CD4-positive, CD25-positive, alpha-beta regulatory T cell (primary cell): ENCODE measurements around the gene TMEM132C. TPM values are rescaled to one million over a fixed set of nuclear protein-coding genes. Genes with fewer than 3 reads are reported as not detected.

ENCODE experiments used
- ATAC-seq, 2 donors: fragments of 150-1000 bp; cut with Tn5 transposase; one replicate each; pipeline ENCODE4 v1.10.0; 2021; ENCODE audit warnings: low read depth in 2 of 2, moderate number of reproducible peaks in 2 of 2, moderate library complexity in 1 of 2
- DNase-seq, 3 donors: peaks; one replicate each; pipeline versions ENCODE4 v3.0.0 to v3.0.0-alpha.2; 2012 to 2022; ENCODE audit warnings: mixed read lengths in 1 of 3
- H3K27ac ChIP-seq: one replicate; pipeline ENCODE4 v1.7.0; 2013; ENCODE audit warnings: mild to moderate bottlenecking, low read length; ENCODE audit not compliant: insufficient read depth, poor library complexity, severe bottlenecking
- H3K27me3 ChIP-seq: one replicate; pipeline ENCODE4 v1.7.0; 2013; ENCODE audit warnings: low read length; ENCODE audit not compliant: control insufficient read depth, insufficient read depth
- H3K36me3 ChIP-seq: one replicate; pipeline ENCODE4 v1.7.0; 2013; ENCODE audit warnings: mild to moderate bottlenecking, low read length, moderate library complexity; ENCODE audit not compliant: control insufficient read depth, insufficient read depth
- H3K4me1 ChIP-seq: 2 replicates; pipeline ENCODE4 v1.7.0; 2013; ENCODE audit warnings: mild to moderate bottlenecking, low read length; ENCODE audit not compliant: insufficient read depth, control insufficient read depth, poor library complexity, severe bottlenecking
- H3K4me3 ChIP-seq: one replicate; pipeline ENCODE4 v1.7.0; 2013; ENCODE audit warnings: low read depth, mild to moderate bottlenecking, low read length, moderate library complexity
- H3K9me3 ChIP-seq, 2 experiments: 1 replicate in 1 of 2; 2 replicates in 1 of 2; pipeline ENCODE4 v1.7.0; 2013; ENCODE audit warnings: low read length in 2 of 2, mild to moderate bottlenecking in 1 of 2, moderate library complexity in 1 of 2; ENCODE audit not compliant: control insufficient read depth in 2 of 2
- H3K27ac Mint-ChIP-seq, 3 donors: one replicate each; pipeline ENCODE4 v1.8.0; 2020 to 2022; ENCODE audit warnings: mild to moderate bottlenecking in 3 of 3, mixed read lengths in 3 of 3, moderate library complexity in 2 of 3
- H3K27me3 Mint-ChIP-seq: one replicate; pipeline ENCODE4 v1.8.0; 2022; ENCODE audit warnings: mild to moderate bottlenecking, mixed read lengths
- H3K36me3 Mint-ChIP-seq: one replicate; pipeline ENCODE4 v1.8.0; 2020; ENCODE audit warnings: mixed read lengths
- H3K4me1 Mint-ChIP-seq, 4 donors: one replicate each; pipeline ENCODE4 v1.8.0; 2020 to 2022; ENCODE audit warnings: mixed read lengths in 4 of 4, mild to moderate bottlenecking in 1 of 4
- H3K4me3 Mint-ChIP-seq, 4 donors: one replicate each; pipeline ENCODE4 v1.8.0; 2020 to 2022; ENCODE audit warnings: mild to moderate bottlenecking in 4 of 4, mixed read lengths in 4 of 4, moderate library complexity in 3 of 4
- H3K9me3 Mint-ChIP-seq, 7 donors: one replicate each; pipeline ENCODE4 v1.8.0; 2020 to 2022; ENCODE audit warnings: mixed read lengths in 7 of 7, mild to moderate bottlenecking in 3 of 7, moderate library complexity in 2 of 7
- polyA plus RNA-seq, 4 donors: library from polyadenylated mRNA; unstranded; fragments of 300-500 nt; fragmentation: Illumina TruSeq; gene quantifications; one replicate each; pipeline ENCODE4 v1.2.3, GENCODE V29; 2021
- total RNA-seq: library from RNA; stranded (reverse); gene quantifications from one replicate; pipeline ENCODE4 v1.2.3, GENCODE V29; 2022

TMEM132C gene
- total and polyA plus RNA-seq, 5 donors from 2014 or later: 0.06 TPM; not detected in 4

DNA sequence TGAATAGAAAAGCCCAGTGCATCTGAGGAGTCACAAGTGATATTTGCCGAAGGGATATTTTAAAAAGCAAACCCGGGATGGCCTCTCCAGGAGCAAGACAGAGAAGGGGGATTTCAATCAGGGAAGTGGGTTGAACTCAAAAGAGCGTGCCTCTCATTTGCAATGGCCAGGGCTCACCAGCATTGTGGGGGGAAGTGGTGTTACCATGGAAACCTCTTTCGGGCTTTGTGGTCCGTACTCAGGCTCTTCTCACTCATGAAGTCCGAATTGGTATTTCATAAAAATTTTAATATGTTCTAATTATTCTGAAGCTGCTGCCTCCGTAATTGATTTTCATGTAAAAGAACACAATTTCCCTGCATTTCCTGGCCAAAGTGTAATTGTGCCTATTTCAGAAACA, 476.9 kb downstream of the TMEM132C start:
- Histone ChIP-seq H3K9me3 (no peaks in the 10 kb centered on the region), H3K27me3 (no peaks in the 10 kb centered on the region), H3K4me3 (no peak overlapping the region), H3K36me3 (no peaks in the 10 kb centered on the region), H3K4me1 (no peaks in the 10 kb centered on the region), H3K27ac (no peak overlapping the region)
- Mint-ChIP-seq H3K27ac (no peak overlapping the region), H3K9me3 (peaks cover 0 to 7% (median 5%) of the 10 kb centered on the region in 7 donors), H3K4me3 (no peak overlapping the region), H3K36me3 (no peaks in the 10 kb centered on the region), H3K4me1 (no peaks in the 10 kb centered on the region), H3K27me3 (peaks cover 7% of the 10 kb centered on the region)
- no peak for ATAC-seq
- DNase-seq: no peak

DNA sequence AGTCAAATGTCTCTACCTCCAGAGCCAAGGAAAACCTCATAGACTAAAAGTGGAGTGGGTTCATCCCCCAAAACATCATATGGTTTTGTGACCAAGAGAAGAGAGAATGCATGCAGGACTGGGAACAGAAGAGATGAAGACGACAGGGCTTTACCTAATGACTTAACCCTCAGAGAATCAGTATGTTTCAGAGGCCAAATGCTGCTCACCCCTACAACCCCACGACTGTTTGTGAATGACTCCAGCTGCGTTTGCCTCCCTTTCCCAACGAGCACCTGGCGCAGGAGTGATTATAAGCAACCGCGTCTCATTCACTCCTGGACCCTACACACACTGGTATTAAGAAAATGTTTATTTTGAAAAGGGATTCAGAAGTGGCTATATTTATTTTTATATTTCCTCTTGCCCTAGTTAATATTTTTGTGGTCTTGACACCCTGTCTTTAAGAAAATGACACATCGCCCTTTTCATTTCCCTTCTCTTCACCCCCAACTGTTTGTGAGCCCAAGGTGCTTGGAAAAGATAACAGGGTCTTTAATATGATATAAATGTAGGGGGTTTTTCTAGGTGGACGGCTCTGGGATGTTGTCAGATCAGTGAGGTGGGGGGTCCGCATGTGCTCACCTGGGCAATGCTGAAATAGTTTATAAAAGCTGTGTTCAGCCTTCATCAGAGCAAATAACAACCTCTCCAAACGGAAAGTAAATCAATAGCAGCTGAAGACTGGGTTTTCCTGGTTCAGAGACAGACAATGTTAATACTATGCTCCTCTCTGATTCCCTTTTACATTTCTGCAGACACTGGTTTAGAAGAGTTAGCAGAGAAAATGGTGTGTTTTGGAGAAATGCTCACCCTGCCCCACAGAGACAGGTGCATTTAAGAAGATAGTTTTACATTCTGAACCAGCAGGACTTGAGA, 479.1 kb downstream of the TMEM132C start:
- Mint-ChIP-seq H3K36me3 (no peaks in the 10 kb centered on the region), H3K27ac (no peak overlapping the region), H3K4me1 (no peaks in the 10 kb centered on the region), H3K4me3 (no peak overlapping the region), H3K9me3 (no peaks in the 10 kb centered on the region), H3K27me3 (peaks cover 10% of the 10 kb centered on the region)
- ATAC-seq: no peak
- no peaks in the 10 kb centered on the region for H3K27me3 ChIP-seq
- H3K27ac ChIP-seq: no peak overlapping the region
- no peaks in the 10 kb centered on the region for H3K4me1 ChIP-seq
- H3K4me3 ChIP-seq: no peak overlapping the region
- DNase-seq: no peak
- H3K9me3 ChIP-seq: no peaks in the 10 kb centered on the region
- no peaks in the 10 kb centered on the region for H3K36me3 ChIP-seq

DNA sequence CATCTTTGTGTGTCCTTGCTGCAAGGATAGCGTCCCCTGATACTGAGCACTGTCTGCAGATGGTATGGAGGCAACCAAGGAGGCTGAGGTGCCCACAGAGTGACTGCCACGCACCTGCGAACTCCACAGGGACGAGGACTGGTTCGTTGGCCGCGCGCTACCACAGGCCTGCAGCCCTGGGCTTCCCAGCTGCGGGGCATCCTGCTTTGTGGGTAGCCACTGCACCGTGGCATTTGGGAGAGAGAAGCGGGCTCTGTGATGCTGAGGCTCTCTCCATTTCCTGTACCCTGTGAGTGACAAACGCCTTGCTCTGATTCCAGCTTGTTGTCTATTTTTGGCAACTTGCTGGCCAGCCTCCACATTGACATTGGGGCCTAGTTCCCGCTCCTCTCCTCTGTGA, 480.5 kb downstream of the TMEM132C start:
- Histone ChIP-seq H3K36me3 (no peaks in the 10 kb centered on the region), H3K4me3 (no peak overlapping the region), H3K4me1 (no peaks in the 10 kb centered on the region), H3K27ac (no peak overlapping the region), H3K9me3 (no peaks in the 10 kb centered on the region), H3K27me3 (no peaks in the 10 kb centered on the region)
- H3K4me3 Mint-ChIP-seq: no peak overlapping the region
- no peaks in the 10 kb centered on the region for H3K4me1 Mint-ChIP-seq
- ATAC-seq: no peak
- DNase-seq: no peak
- no peak overlapping the region for H3K27ac Mint-ChIP-seq
- H3K27me3 Mint-ChIP-seq: peaks cover 10% of the 10 kb centered on the region
- no peaks in the 10 kb centered on the region for H3K36me3 Mint-ChIP-seq
- no peaks in the 10 kb centered on the region for H3K9me3 Mint-ChIP-seq

DNA sequence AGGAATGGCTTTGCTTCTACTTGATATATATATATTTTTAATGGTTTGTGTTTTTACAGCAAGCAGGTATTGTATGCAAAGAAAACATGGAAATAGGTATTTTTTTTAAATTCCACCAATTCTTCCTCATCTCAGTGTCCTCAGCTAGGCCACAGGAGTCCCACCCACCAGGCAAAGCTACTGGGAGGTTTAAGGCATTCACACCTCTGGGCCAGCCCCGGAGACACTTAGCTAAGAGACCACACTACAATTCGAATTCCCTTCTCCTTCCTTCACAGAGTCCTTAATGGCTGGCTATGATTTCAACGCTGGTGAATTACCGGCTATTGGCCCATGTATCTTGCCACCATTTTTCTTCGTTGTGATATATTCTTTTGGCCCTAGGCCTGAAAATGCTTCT, 485.4 kb downstream of the TMEM132C start:
- Mint-ChIP-seq H3K4me3 (no peak overlapping the region), H3K27me3 (peaks cover 4% of the 10 kb centered on the region), H3K36me3 (no peaks in the 10 kb centered on the region)

DNA sequence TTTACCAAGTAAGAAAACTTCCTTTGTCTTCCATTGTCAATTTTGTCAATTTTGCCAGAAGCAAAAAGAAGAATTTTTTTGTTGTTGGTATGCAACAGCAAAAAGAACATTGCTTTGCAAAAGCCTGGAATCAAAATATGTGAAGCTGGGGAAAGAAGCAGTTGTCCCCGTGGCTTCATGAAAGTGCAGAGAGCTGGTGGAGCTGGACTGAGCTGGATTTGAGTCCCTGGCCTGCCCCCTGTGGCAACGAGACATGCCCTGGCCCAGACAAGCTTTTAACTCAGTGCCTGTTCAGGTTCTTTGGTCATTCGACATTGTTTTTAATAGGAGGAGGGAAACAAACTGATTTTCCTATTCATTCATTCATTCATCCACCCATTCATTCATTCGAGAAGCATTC, 486.5 kb downstream of the TMEM132C start:
- Histone ChIP-seq H3K27me3 (no peaks in the 10 kb centered on the region), H3K4me3 (no peak overlapping the region), H3K36me3 (no peaks in the 10 kb centered on the region), H3K9me3 (no peaks in the 10 kb centered on the region), H3K27ac (no peak overlapping the region), H3K4me1 (no peaks in the 10 kb centered on the region)
- peaks cover 4% of the 10 kb centered on the region for H3K27me3 Mint-ChIP-seq
- no peaks in the 10 kb centered on the region for H3K4me1 Mint-ChIP-seq
- no peak for ATAC-seq
- H3K9me3 Mint-ChIP-seq: no peaks in the 10 kb centered on the region
- H3K27ac Mint-ChIP-seq: no peak overlapping the region
- DNase-seq: no peak
- H3K36me3 Mint-ChIP-seq: no peaks in the 10 kb centered on the region
- no peak overlapping the region for H3K4me3 Mint-ChIP-seq

More for the DNA sequence above, 485.4 kb downstream of the TMEM132C start:
- Mint-ChIP-seq H3K4me1 (no peaks in the 10 kb centered on the region), H3K27ac (no peak overlapping the region), H3K9me3 (no peaks in the 10 kb centered on the region)
- Histone ChIP-seq H3K4me1 (no peaks in the 10 kb centered on the region), H3K27ac (no peak overlapping the region), H3K36me3 (no peaks in the 10 kb centered on the region), H3K9me3 (no peaks in the 10 kb centered on the region), H3K4me3 (no peak overlapping the region), H3K27me3 (no peaks in the 10 kb centered on the region)
- DNase-seq (no peak), ATAC-seq (no peak)

DNA sequence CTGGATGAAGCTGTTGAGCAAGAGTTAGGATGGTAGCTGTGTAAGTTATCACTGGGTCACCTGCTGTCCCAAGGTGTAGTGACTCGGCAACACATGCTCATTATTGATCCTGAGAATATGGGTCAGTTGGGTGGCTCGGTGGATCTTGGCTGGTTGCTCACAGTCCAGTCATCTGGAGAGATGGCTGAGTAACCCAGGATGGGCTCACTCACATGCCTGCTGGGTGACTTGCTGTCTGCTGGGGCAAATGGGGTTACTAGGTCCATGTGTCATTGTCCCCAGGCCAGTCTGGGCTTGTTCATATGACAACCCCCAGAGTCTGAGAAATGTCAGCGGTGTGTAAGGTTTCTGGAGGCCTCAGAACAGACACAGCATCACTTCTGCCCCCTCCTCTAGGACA, 487.3 kb downstream of the TMEM132C start:
- H3K4me1 Mint-ChIP-seq: no peaks in the 10 kb centered on the region
- no peak for ATAC-seq
- no peaks in the 10 kb centered on the region for H3K9me3 Mint-ChIP-seq
- no peak overlapping the region for H3K4me3 Mint-ChIP-seq
- no peaks in the 10 kb centered on the region for H3K4me1 ChIP-seq
- DNase-seq: no peak
- no peak overlapping the region for H3K27ac ChIP-seq
- H3K27me3 ChIP-seq: no peaks in the 10 kb centered on the region
- no peaks in the 10 kb centered on the region for H3K27me3 Mint-ChIP-seq
- H3K9me3 ChIP-seq: no peaks in the 10 kb centered on the region
- H3K27ac Mint-ChIP-seq: no peak overlapping the region
- H3K36me3 ChIP-seq: no peaks in the 10 kb centered on the region
- no peaks in the 10 kb centered on the region for H3K36me3 Mint-ChIP-seq
- H3K4me3 ChIP-seq: no peak overlapping the region

DNA sequence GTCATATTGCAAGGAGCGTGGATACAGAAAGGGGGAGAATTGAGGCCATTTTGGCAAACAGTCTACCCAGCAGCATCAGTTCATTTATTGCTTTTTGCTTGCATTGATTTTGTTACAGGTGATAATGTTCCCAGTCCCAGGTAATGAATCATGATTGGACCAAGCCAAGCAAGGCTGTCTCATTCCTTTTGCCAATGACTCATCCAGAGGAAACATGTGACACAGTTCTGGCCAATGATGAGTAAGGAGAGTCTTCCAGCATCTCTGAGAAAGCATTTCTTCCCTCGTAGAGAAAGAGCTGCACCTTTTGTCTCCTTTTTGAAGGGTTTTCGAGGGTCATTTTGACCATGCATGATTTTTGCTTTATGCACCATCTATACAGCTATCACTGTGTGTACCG, 488.6 kb downstream of the TMEM132C start:
- H3K9me3 ChIP-seq: no peaks in the 10 kb centered on the region
- no peaks in the 10 kb centered on the region for H3K4me1 ChIP-seq
- Mint-ChIP-seq H3K9me3 (no peaks in the 10 kb centered on the region), H3K27me3 (no peaks in the 10 kb centered on the region), H3K36me3 (no peaks in the 10 kb centered on the region), H3K4me3 (no peak overlapping the region), H3K27ac (no peak overlapping the region), H3K4me1 (no peaks in the 10 kb centered on the region)
- H3K36me3 ChIP-seq: no peaks in the 10 kb centered on the region
- no peaks in the 10 kb centered on the region for H3K27me3 ChIP-seq
- no peak overlapping the region for H3K27ac ChIP-seq
- ATAC-seq (no peak), DNase-seq (no peak)
- no peak overlapping the region for H3K4me3 ChIP-seq
